Ishikawa (cell line): ENCODE data around the gene GASK1B.

Source experiments
- EGR1 ChIP-seq: IDR thresholded peaks from 2 replicates; pipeline ENCODE4 v1.6.1; 2012
- EP300 ChIP-seq: IDR thresholded peaks from 2 replicates; pipeline ENCODE4 v1.6.1; 2012; ENCODE audit warnings: borderline replicate concordance
- FOXM1 ChIP-seq: IDR thresholded peaks from 2 replicates; pipeline ENCODE4 v1.6.1; 2012; ENCODE audit warnings: low read depth, borderline replicate concordance
- MAX ChIP-seq: IDR thresholded peaks from 2 replicates; pipeline ENCODE4 v1.6.1; 2012
- NFIC ChIP-seq: IDR thresholded peaks from 2 replicates; pipeline ENCODE4 v1.6.1; 2012
- RAD21 ChIP-seq: IDR thresholded peaks from 2 replicates; pipeline ENCODE4 v1.6.1; 2012; ENCODE audit warnings: low read depth
- TAF1 ChIP-seq: IDR thresholded peaks from 2 replicates; pipeline ENCODE4 v1.6.1; 2012; ENCODE audit warnings: low read depth, mild to moderate bottlenecking
- TCF12 ChIP-seq: IDR thresholded peaks from 2 replicates; pipeline ENCODE4 v1.6.1; 2012; ENCODE audit warnings: low read depth
- USF1 ChIP-seq: IDR thresholded peaks from 2 replicates; pipeline ENCODE4 v1.6.1; 2012
- YY1 ChIP-seq: IDR thresholded peaks from 2 replicates; pipeline ENCODE4 v1.6.1; 2012; ENCODE audit warnings: low read depth
- TF ChIP-seq, protein P1 (sequence below): IDR thresholded peaks from 2 replicates; pipeline ENCODE4 v1.6.1; 2012; ENCODE audit warnings: low read depth, mild to moderate bottlenecking

DNA sequence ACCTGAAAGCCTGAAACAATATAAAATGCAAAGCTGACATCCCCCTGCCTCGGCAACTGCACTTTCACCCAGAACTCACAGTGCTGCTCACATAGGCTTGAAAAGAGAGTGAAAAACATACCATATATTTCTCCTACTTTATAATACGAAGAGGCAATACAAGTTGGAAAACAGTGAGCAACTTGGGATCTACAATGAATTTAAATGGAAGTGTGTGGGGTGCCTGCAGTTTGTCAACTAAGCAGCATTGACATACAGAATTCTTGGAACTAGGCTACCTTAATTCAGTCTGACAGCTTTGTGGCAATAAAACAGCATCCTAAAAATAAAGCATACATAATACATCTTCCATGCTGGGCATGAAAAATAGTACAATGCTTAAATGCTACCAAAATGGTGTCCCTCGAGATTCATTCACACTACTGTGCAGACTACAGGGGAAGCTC lies 8.0 kb downstream of the GASK1B start:
- TF ChIP-seq EP300, result no peak
- no peak for TF ChIP-seq EGR1
- TF ChIP-seq, protein P1, sequence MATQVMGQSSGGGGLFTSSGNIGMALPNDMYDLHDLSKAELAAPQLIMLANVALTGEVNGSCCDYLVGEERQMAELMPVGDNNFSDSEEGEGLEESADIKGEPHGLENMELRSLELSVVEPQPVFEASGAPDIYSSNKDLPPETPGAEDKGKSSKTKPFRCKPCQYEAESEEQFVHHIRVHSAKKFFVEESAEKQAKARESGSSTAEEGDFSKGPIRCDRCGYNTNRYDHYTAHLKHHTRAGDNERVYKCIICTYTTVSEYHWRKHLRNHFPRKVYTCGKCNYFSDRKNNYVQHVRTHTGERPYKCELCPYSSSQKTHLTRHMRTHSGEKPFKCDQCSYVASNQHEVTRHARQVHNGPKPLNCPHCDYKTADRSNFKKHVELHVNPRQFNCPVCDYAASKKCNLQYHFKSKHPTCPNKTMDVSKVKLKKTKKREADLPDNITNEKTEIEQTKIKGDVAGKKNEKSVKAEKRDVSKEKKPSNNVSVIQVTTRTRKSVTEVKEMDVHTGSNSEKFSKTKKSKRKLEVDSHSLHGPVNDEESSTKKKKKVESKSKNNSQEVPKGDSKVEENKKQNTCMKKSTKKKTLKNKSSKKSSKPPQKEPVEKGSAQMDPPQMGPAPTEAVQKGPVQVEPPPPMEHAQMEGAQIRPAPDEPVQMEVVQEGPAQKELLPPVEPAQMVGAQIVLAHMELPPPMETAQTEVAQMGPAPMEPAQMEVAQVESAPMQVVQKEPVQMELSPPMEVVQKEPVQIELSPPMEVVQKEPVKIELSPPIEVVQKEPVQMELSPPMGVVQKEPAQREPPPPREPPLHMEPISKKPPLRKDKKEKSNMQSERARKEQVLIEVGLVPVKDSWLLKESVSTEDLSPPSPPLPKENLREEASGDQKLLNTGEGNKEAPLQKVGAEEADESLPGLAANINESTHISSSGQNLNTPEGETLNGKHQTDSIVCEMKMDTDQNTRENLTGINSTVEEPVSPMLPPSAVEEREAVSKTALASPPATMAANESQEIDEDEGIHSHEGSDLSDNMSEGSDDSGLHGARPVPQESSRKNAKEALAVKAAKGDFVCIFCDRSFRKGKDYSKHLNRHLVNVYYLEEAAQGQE, result no peak
- no peak for TF ChIP-seq RAD21
- no peak for TF ChIP-seq USF1
- TF ChIP-seq TAF1, result no peak
- no peak for TF ChIP-seq NFIC
- no peak for TF ChIP-seq YY1
- no peak for TF ChIP-seq FOXM1
- TF ChIP-seq MAX, result no peak
- TF ChIP-seq TCF12, result no peak
